Left lobe of liver (tissue), 2 donors: Measurements from ENCODE around the gene ING3. TPM values are rescaled to one million over a fixed set of nuclear protein-coding genes. Genes with fewer than 3 reads are reported as not detected.
A peak's percentile ranks its signal among the peaks of the same experiment; 100 is the strongest.

Source experiments
- ATAC-seq: fragments of 200-7000 bp; cut with Tn5 transposase; one replicate; pipeline ENCODE4 v1.9.1; 2020; ENCODE audit warnings: mild to moderate bottlenecking, moderate library complexity
- DNase-seq: peaks from one replicate; pipeline ENCODE4 v3.0.0-alpha.2; 2020; ENCODE audit warnings: low spot score
- total RNA-seq: library from RNA; stranded (reverse); gene quantifications from one replicate; pipeline ENCODE4 v1.2.1, GENCODE V29; 2021
- donor health status: DM: no; HTN: no; CAD: no; lungs with moderate emphysema.
- donor health status: DM: no; HTN: yes; CAD: no.

ING3 gene
- total RNA-seq, 1 donor from 2014 or later = 5.4 TPM

- DNase-seq (peak; percentile 90), ATAC-seq (peak; percentile 84)
Observed at GRCh38 chr7:120988591-120989256, 38.1 kb downstream of the ING3 start, which contains the start of gene CPED1. Gene CPED1 (plus strand): TSS chr7:120988711. CDS start chr7:120989622, 911 bp downstream.

GRCh38 chr7:120989257-120990220 lies 39.0 kb downstream of the ING3 start:
- DNase-seq (peak; percentile 58), ATAC-seq (peak; percentile 20)

GRCh38 chr7:120990468-120991118 lies 40.0 kb downstream of the ING3 start:
- no peak for DNase-seq

GRCh38 chr7:120991161-120991560 lies 40.6 kb downstream of the ING3 start:
- ATAC-seq = no peak
- DNase-seq = no peak

More at GRCh38 chr7:120990468-120991118, 40.0 kb downstream of the ING3 start:
- peak; percentile 20 for ATAC-seq

GRCh38 chr7:120991581-120991980 lies 41.0 kb downstream of the ING3 start:
- no peak for ATAC-seq

GRCh38 chr7:120992272-120992964 lies 41.8 kb downstream of the ING3 start:
- ATAC-seq = no peak
- DNase-seq = no peak

More at GRCh38 chr7:120991581-120991980, 41.0 kb downstream of the ING3 start:
- no peak for DNase-seq

GRCh38 chr7:120992965-120993494 lies 42.5 kb downstream of the ING3 start:
- no peak for DNase-seq
- no peak for ATAC-seq

- ATAC-seq (no peak), DNase-seq (no peak)
Observed at GRCh38 chr7:120993553-120994191, 43.1 kb downstream of the ING3 start.

- no peak for DNase-seq
- ATAC-seq = no peak
Observed at GRCh38 chr7:120994512-120995410, 44.2 kb downstream of the ING3 start.

GRCh38 chr7:120995654-120996053 lies 45.1 kb downstream of the ING3 start:
- no peak for ATAC-seq
- DNase-seq = no peak

- peak; percentile 49 for ATAC-seq
- peak; percentile 61 for DNase-seq
Observed at GRCh38 chr7:120996333-120996987, 45.9 kb downstream of the ING3 start.

GRCh38 chr7:120996988-120997345 lies 46.4 kb downstream of the ING3 start:
- DNase-seq (no peak), ATAC-seq (no peak)

- no peak for DNase-seq
- no peak for ATAC-seq
Observed at GRCh38 chr7:120997882-120998474, 47.4 kb downstream of the ING3 start.

- no peak for ATAC-seq
- no peak for DNase-seq
Observed at GRCh38 chr7:120998520-120998919, 47.9 kb downstream of the ING3 start.

GRCh38 chr7:120998996-120999565 lies 48.5 kb downstream of the ING3 start:
- DNase-seq = no peak
- no peak for ATAC-seq

GRCh38 chr7:121000081-121000983 lies 49.8 kb downstream of the ING3 start:
- ATAC-seq = no peak
- no peak for DNase-seq
